Stimulated activated CD4-positive, alpha-beta T cell treated with anti-CD3 and anti-CD28 coated beads, Interleukin-12 subunit alpha, Interleukin-12 subunit beta, amount 100 ng/mL, for 4 hours (primary cell): ENCODE results near the gene AGRN.
"Not testable (repeated sequence)": the region's sequence is repeated elsewhere in the genome, so short reads cannot be mapped to it uniquely, and the experiment has no call there.

Source experiments
- DNase-seq: peaks from one replicate; pipeline ENCODE4 v3.0.0-alpha.2; 2020

The AGRN gene

GRCh38 chr1:1069056-1069710 is 49.3 kb downstream of the AGRN start:
- peak; percentile 89 for DNase-seq

DNA sequence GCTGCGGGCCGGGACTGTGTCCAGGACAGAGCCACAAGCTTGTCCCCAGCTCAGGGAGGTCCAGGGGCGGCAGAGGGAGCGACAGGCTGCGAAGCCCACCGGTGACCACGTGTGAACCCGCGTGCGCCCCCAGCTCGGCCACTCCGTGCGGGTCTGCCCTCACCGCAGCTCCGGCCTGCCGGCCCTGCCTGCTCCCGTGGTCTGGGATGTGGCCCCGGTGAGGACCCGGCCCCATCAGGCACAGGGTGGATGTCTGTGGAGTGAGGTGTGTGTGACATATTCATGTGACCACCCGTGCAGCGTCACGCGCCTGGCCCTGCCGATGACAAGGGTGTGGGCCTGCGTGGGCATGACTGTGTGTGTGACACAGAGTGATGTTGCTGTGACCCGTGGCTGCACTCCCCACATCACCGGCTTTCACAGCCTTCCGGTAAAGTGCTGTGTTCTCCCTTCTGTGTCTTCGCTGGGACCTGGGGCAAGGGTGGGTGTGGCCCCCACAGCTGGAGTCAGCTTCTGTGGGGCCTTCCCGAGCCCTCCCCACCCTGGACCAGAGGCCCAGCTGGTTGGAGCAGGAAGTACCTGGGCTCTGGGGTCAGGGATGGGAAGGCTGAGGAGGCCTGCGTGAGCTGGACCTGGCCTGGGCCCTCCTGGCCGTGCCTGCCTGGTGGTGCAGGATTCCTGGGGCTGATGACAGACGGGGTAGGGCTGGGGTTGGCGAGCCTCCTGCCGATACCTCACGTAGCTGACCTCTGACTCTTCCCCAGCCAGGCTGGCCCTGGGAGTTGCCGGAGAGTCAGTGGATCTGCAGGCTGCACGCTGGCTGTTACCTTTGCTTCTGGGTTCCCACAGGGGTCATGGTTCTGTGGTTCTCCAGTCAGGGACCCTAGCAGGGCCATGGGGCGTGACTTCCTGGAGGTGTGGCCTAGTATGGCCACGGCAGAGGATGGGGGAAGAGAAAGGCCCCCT is 50.1 kb downstream of the AGRN start:
- no peak for DNase-seq

DNA sequence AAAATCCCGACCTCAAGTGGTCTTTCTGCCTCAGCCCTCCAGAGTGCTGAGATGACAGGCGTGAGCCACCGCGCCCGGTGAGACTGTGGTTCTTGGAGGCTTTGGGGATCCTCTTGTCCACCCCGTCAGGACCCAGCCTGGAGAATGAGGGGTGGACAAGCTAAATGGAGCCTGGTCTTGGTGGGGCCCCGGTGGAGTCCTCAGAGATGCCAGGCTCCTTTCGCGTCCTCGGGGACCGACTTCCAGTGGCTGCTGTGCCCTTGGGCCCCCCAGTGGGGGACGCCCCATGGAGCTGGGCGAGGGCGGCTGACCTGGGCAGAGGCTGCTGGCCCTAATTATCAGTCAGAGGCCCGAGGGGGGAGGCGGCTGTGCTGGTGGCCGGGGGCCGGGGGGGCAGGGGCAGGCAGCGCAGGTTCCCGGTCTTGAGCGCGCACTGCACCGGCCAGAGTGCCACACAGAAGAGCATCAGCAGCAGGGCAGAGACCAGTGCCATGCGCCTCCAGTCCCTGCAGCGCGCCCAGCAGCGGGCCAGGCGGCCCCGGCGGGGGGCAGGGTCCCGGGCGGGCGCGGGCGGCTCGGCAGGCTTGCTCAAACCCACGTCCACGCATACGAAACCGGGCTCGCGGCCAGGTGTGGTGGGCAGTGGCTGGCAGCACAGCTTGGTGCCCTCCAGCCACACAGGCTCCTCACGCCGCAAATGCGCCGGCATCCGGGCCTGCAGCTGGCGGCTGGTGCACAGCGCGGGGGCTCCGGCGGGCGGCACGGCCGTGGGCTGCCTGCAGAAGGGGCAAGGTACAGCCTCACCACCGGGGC is 51.8 kb downstream of the AGRN start:
- no peak for DNase-seq

- DNase-seq: no peak
Observed at GRCh38 chr1:1072299-1072848, 52.5 kb downstream of the AGRN start.

- DNase-seq: no peak
Observed at GRCh38 chr1:1072849-1073742, 53.2 kb downstream of the AGRN start.

DNA sequence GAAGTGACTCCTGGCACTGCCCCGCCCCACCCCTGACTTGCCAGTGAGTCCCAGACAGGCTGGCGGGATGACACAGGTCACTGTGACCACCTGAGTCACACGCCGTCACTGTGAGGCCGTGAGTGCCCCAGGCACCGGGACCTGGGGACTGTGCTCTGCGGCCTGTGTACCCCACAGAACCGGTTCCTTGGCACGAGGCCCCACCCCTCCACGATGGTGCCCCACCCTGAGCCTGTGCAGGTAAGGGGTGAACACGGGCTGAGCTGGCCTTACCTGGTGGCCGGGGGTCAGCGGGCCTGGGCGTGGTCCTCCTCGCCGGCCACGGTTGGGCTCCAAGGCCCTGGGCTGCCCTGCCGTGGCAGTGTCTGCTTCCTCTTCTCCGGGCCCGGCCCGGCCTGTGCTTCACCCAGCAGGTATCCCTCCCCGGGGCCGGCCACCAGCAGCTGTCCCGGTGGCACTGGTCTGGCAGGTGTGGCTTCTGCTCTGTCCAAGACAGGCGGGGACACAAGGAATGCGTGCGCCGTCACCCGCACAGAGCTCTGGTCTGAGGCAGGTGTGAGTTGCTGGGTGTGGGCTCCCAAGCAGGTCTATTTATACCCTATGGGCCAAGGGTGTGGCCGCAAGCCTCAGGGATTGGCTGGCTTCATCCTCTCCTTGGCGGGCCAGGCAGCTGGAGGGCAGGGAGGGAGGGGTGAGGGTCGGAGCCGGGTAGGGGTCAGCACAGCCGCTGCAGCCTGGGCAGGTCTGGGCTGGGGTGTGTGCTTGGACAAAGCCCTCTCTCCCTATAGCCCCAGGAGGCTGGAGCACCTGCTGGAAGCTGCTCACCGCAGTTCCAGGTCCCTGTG is 54.0 kb downstream of the AGRN start, which contains the start of gene RNF223:
RNF223 (minus strand) TSS at position 564 of the 845 bp plus-strand sequence. CDS start 1,740 bp downstream, outside the sequence.
- no peak for DNase-seq

DNA sequence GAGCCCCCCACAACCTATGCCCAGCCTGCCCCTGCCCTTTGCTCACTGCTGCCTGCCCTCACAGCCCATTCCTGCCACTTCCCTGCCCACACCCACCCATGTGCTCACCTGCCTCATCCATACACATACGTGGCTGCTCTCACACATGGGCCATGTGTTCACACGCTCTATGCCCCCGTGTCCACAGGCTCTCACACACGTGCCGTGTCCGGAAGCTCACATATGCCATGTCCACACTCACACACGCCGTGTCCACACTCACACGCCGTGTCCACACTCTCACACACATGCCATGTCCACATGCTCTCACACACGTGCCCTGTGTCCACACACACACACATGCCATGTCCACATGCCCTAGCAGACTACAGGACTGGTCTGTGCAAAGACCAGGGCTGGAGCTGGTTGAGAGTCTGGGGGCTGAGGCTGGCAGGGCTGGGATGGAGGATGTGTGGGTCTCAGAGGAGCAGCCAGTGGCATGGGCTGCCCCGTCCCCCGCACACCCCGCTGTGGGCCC is 54.8 kb downstream of the AGRN start:
- DNase-seq: no peak

GRCh38 chr1:1075148-1075935 is 55.4 kb downstream of the AGRN start:
- no peak for DNase-seq

GRCh38 chr1:1077396-1077795 is 57.5 kb downstream of the AGRN start:
- not testable (repeated sequence) for DNase-seq

DNA sequence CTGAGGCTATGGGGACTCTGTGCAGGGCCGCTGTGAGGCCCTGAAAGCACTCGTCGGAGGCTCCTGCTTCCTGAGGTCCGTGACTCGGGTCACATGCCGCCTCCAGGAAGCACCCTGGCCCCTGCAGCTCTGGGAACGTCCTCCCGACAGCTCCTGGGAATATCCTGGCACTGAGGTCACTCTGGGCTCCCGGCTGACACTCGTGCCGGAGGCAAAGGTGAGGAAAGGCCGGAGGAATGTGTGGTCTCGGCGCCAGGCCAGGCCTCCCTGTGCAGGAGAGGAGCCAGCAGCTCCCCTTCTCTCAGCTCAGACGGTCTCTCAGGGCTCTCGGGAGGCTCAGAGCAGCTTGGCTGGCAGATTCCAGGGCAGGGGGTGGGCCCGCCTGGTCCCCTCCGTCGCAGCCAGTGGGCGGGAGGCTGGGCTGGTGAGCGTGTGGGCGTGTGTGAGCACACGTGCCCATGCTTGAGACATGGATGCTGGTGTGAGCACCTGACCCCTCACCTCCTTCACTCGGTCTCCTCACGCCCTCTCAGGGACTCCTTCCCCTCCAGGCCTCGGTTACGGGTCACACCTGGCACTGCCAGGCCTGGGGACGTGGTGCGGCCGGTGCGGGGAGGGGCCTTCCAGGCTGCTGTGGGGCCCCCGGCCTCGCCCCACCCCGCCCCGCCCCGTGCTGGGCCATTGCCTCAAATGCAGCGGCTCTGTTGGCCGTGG is 59.6 kb downstream of the AGRN start:
- DNase-seq: peak; percentile 36

GRCh38 chr1:1080122-1080757 is 60.3 kb downstream of the AGRN start:
- no peak for DNase-seq

GRCh38 chr1:1080951-1081310 is 61.0 kb downstream of the AGRN start:
- DNase-seq: no peak

- no peak for DNase-seq
Observed at GRCh38 chr1:1081311-1082238, 61.7 kb downstream of the AGRN start.

DNA sequence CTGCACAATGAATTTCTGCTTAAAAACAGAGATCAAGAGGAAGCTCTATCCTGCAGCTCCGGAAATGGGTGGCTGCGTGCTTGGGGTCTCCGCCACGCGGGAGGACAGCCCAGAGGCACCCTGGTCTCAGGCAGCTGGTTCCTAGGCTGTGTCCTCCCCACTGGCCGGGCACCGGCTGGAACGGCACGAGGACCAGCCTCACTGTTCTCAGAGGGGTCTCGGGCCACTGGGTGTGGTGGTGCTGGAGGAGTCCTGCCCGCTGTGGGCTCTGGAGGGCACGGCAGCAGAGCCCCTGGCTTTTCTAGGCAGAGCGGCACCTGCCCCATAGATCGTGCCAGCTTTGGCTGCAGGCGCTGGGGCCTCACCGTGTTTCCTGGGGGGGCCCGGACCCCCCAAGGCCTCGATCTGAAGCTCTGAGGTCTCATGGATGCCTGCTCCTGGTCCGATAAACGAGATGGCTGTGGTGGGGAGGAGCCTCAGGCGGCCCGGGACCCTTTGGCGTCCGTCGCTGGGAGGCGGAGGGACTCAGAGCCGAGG is 62.4 kb downstream of the AGRN start:
- DNase-seq: no peak

DNA sequence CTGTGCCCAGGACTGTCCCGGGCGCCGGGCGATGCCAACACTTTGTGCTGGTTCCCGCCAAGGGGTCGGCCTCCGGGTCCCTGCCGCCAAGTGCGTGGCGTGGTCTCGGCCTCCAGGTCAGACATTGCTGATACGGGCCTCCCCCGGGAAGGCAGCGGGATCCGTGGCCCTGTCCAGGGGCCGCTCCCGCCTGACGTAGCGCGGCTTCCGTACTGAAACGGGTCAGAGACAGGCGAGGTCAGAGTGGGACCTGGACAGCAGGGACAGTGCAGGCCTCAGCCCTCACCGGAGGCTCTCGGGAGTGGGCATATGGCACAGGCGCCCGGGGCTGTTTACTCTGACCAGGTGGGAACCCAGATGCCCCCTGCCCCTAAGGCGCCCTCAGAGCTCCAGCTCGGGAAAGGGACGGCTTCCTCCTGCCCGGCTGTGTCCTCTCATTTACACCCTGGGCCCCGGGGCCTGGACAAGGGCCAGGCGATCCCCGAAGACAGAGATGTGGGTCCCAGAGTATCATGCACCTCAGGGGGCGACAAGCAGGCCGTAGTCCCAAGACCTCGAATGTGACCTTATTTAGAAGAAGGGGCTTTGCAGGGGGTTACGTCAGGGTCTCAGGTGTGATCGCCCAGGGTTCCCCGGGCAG is 63.0 kb downstream of the AGRN start:
- DNase-seq: no peak
